ENCODE data around the gene PHC3.

- TF ChIP-seq, protein P1, sequence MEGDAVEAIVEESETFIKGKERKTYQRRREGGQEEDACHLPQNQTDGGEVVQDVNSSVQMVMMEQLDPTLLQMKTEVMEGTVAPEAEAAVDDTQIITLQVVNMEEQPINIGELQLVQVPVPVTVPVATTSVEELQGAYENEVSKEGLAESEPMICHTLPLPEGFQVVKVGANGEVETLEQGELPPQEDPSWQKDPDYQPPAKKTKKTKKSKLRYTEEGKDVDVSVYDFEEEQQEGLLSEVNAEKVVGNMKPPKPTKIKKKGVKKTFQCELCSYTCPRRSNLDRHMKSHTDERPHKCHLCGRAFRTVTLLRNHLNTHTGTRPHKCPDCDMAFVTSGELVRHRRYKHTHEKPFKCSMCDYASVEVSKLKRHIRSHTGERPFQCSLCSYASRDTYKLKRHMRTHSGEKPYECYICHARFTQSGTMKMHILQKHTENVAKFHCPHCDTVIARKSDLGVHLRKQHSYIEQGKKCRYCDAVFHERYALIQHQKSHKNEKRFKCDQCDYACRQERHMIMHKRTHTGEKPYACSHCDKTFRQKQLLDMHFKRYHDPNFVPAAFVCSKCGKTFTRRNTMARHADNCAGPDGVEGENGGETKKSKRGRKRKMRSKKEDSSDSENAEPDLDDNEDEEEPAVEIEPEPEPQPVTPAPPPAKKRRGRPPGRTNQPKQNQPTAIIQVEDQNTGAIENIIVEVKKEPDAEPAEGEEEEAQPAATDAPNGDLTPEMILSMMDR (IDR thresholded peaks at IDR 0.05) = no peak
- no peak for TF ChIP-seq POLR2AphosphoS5 (IDR thresholded peaks at IDR 0.05)
Measured at GRCh38 chr3:170038434-170039110, 143.0 kb downstream of the PHC3 start.

All from gastroesophageal sphincter (tissue), 3 donors.